Kidney epithelial cell (primary cell): Measurements from ENCODE around the gene GRID1. TPM values are rescaled to one million over a fixed set of nuclear protein-coding genes. Genes with fewer than 3 reads are reported as not detected.

Experiments
- DNase-seq: peaks from one replicate; pipeline ENCODE4 v3.0.0-alpha.2; 2010; ENCODE audit warnings: low read depth
- H3K27me3 ChIP-seq: 2 replicates; pipeline ENCODE4 v1.6.0; 2011; ENCODE audit warnings: low read length; ENCODE audit not compliant: control insufficient read depth, insufficient read depth
- H3K36me3 ChIP-seq: 2 replicates; pipeline ENCODE4 v1.5.1; 2011; ENCODE audit warnings: low read length; ENCODE audit not compliant: control insufficient read depth, insufficient read depth
- H3K4me3 ChIP-seq: 2 replicates; pipeline ENCODE4 v1.5.1; 2011; ENCODE audit warnings: low read depth, mild to moderate bottlenecking, control low read depth, low read length
- total RNA-seq: library from RNA; depleted of rRNA; stranded (reverse); fragments of >200 nt; gene quantifications from 2 replicates; pipeline ENCODE4 v1.2.3, GENCODE V29; 2015
- TF ChIP-seq, protein P1 (sequence below): IDR thresholded peaks from 2 replicates; pipeline ENCODE4 v1.5.1; 2011; ENCODE audit warnings: mild to moderate bottlenecking, moderate library complexity, low read length, control low read depth, inconsistent platforms; ENCODE audit not compliant: insufficient read depth, poor library complexity, severe bottlenecking

GRID1 gene
- total RNA-seq, 1 donor from 2014 or later: 0.33 TPM

GRCh38 chr10:85615556-85615955 is 751.0 kb downstream of the GRID1 start:
- Histone ChIP-seq H3K36me3 (no peaks in the 10 kb centered on the region), H3K4me3 (no peak overlapping the region), H3K27me3 (no peaks in the 10 kb centered on the region)
- TF ChIP-seq, protein P1, sequence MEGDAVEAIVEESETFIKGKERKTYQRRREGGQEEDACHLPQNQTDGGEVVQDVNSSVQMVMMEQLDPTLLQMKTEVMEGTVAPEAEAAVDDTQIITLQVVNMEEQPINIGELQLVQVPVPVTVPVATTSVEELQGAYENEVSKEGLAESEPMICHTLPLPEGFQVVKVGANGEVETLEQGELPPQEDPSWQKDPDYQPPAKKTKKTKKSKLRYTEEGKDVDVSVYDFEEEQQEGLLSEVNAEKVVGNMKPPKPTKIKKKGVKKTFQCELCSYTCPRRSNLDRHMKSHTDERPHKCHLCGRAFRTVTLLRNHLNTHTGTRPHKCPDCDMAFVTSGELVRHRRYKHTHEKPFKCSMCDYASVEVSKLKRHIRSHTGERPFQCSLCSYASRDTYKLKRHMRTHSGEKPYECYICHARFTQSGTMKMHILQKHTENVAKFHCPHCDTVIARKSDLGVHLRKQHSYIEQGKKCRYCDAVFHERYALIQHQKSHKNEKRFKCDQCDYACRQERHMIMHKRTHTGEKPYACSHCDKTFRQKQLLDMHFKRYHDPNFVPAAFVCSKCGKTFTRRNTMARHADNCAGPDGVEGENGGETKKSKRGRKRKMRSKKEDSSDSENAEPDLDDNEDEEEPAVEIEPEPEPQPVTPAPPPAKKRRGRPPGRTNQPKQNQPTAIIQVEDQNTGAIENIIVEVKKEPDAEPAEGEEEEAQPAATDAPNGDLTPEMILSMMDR: no peak
- DNase-seq: no peak

- no peak for DNase-seq
- Histone ChIP-seq H3K36me3 (no peaks in the 10 kb centered on the region), H3K27me3 (no peaks in the 10 kb centered on the region), H3K4me3 (no peak overlapping the region)
- TF ChIP-seq, protein P1: no peak
Measured at GRCh38 chr10:85614981-85615380, 751.6 kb downstream of the GRID1 start.

GRCh38 chr10:85614566-85614965 is 752.0 kb downstream of the GRID1 start:
- TF ChIP-seq, protein P1: no peak
- DNase-seq: no peak
- Histone ChIP-seq H3K36me3 (no peaks in the 10 kb centered on the region), H3K4me3 (no peak overlapping the region), H3K27me3 (no peaks in the 10 kb centered on the region)

- Histone ChIP-seq H3K4me3 (no peak overlapping the region), H3K27me3 (no peaks in the 10 kb centered on the region), H3K36me3 (no peaks in the 10 kb centered on the region)
- TF ChIP-seq, protein P1: no peak
- no peak for DNase-seq
Measured at GRCh38 chr10:85613391-85613790, 753.2 kb downstream of the GRID1 start.

DNA sequence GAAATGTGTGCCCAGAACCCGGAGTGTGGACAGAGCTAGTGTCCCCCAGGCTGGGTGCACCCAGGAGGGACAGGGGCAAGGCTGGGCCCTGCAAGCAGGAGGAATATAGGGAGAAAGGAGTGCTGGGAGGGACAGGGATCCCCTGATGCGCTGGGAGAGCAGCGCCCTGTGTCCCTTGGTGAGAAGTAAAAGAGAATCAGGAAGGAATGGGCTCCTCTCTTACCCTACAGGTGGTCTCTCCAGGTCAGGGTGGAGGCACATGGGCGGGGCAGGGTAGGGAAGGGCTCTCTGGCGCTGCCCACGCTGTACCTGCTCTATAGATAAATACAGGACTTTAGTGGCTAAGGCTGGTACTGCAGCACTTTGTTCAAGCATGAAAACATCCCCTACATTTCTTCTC is 753.8 kb downstream of the GRID1 start:
- TF ChIP-seq, protein P1: no peak

DNA sequence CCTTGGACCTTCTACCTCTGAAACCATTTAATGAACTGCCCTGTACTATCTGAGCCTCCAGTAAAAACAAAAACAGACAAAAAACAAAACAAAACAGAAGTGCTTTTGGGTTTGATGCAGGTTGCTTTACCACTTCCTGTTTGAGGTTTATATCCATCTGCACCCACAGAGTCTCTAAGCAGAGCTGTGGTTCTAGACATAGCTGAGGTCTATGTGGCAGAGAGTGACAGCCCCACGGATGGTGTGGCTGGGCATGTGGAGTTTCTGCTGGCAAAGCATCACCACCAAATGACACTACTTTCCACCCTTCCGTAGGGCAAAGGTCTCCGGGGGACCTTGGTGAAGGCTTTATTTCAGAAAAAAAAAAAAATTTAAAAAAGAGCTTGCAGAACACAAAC is 754.2 kb downstream of the GRID1 start:
- no peak for DNase-seq
- TF ChIP-seq, protein P1: no peak
- no peaks in the 10 kb centered on the region for H3K27me3 ChIP-seq

More for the DNA sequence above, 753.8 kb downstream of the GRID1 start:
- no peak for DNase-seq
- Histone ChIP-seq H3K36me3 (no peaks in the 10 kb centered on the region), H3K27me3 (no peaks in the 10 kb centered on the region), H3K4me3 (no peak overlapping the region)

More for the DNA sequence above, 754.2 kb downstream of the GRID1 start:
- Histone ChIP-seq H3K36me3 (no peaks in the 10 kb centered on the region), H3K4me3 (no peak overlapping the region)
